Fibroblast of upper back skin (primary cell): Measurements from ENCODE around the gene EME1.
"Not testable (repeated sequence)": the region's sequence is repeated elsewhere in the genome, so short reads cannot be mapped to it uniquely, and the experiment has no call there.

Source experiments
- DNase-seq: peaks from one replicate; pipeline ENCODE4 v3.0.0-alpha.2; 2013

EME1 gene

DNA sequence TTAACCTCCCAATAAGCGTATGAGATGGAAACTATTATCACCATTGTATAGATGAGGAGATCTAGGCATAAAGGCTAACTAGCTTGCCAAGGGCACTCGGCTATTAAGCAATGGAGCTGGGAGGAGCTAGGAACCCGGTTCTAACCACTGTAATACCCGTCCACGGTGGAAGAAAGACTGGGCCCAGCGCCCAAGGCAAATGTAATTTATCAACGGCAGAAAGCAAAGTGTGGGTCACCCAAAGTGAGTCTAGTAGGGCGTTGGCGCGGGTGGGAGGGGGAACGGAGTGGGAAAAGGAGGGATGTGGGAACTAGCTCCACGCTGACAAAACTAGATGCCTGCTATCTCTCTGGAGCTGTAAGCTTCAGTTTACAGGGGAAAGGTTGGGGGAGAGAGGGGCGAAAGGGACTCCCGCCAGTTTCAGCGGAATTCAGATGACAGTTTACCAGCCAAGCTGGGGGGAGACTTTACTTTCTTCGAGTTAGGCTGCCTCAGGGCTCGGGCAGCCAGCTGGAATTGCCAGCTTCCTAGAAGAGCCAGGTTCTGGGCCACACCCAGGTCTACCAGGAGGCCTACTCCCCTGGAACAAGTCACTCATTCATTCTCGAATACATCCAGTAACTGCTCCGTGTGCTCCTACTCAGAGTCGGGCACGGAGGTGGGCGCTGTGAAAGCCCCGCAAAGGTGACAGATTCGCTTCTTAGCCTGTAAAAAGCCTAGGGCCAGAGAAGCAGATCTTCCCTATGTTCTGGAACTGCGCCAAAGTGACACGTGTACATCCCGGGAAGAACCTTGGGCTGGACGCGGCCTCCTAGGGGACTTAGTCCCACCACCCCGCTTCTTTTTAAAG, 23.5 kb downstream of the EME1 start:
- peak; percentile 56 for DNase-seq

DNA sequence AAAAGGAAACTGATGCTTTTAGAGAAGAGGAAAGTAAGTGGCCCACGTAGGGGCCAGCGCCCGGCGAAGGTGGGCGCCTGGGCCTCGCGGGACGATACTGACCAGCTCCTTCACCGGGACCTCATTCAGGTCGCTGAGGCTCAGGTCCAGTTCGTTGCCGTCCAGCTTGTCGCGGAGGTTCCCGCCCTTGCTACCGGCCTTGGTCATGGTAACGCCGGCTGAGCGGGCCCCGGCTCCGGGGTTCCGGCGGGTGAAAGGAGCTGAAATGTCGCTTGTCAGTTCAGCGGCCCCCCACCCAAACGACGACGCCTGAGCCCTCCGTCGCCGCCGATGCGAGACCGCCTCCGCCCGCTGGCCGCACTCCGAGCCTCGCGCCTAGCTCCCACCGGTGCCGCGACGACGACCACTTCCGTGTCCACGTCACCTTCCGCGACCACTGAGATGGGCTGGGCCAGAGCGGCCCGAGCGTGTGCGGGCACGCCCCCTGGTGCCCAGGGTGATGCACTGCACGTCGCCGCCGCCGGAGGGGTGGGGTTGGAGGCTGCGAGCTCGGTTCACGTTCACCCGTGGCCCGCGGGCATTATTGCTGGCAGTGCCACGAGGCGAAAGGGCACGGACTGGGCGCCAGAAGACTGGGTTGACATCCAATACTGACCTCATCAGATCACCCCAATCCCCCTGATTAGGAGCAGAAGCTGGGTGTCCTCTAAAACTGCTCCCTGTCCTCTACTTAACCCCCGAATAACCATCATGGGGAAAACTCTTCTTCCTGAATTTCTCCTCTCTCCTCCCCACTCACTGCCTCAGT, 24.3 kb downstream of the EME1 start, which contains the start of gene LRRC59:
Gene LRRC59, minus strand, starts transcription at position 413 of the 808 bp plus-strand sequence. Its CDS starts 206 bp downstream, at position 207.
- DNase-seq, result peak; percentile 83

- no peak for DNase-seq
Measured at GRCh38 chr17:50397919-50398285, 24.9 kb downstream of the EME1 start.

DNA sequence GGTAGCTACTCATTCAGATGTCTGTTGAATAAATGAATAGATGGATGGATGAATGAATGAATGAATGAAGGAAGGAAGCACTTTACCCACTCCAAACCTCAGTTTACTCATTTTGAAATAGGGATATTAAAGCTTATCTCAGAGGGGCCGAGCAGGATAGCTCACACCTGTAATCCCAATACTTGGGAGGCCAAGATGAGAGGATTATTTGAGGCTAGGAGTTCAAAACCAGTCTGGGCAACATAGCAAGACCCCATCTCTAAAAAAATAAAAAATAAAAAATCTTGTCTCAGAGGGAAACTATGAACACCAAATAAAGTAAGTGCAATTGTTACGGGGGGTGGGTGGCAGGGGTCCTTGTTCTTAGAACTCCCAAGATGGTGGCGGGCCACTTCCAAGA, 25.6 kb downstream of the EME1 start:
- DNase-seq, result not testable (repeated sequence)

- not testable (repeated sequence) for DNase-seq
Measured at GRCh38 chr17:50399591-50399990, 26.6 kb downstream of the EME1 start.

DNA sequence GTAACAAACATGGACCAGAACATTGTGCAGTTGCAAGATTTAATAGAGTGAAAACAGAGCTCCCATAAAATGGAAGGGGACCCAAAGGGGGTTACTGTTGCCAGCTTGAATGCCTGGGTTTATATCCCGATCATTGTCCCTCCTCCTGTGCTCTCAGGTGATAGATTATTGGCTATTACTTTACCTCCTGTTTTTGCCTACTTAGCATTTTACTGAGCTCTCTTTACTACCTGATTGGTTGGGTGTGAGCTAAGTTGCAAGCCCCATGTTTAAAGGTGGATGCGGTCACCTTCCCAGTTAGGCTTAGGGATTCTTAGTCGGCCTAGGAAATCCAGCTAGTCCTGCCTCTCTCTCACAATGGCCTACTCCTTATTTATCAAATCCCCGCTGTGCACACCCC, 32.3 kb downstream of the EME1 start:
- not testable (repeated sequence) for DNase-seq

GRCh38 chr17:50406578-50406977, 33.5 kb downstream of the EME1 start:
- DNase-seq, result no peak

- no peak for DNase-seq
Measured at GRCh38 chr17:50407921-50408320, 34.9 kb downstream of the EME1 start.

DNA sequence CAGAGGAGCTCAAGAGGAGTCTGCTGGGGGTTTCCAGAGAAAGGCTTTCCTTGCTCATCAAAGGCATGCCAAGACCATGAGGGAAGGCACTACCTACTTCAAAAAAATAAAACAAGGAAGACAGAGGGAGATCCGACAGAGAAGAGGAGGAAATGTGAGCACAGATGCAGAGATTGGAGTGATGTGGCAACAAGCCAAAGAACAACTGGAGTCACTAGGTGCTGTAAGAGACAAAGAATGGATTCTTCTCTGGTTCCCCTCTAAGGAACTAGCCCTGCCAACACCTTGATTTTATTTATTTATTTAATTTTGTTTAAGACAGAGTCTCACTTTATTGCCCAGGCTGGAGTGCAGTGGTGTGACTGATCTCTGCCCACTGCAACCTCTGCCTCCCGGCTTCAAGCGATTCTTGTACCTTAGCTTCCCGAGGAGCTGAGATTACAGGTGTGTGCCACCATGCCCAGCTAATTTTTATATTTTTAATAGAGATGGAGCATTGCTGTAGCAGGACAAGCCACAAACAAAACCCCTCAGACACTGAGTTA, 39.2 kb downstream of the EME1 start:
- no peak for DNase-seq

- no peak for DNase-seq
Measured at GRCh38 chr17:50414808-50415207, 41.8 kb downstream of the EME1 start.

- DNase-seq, result not testable (repeated sequence)
Measured at GRCh38 chr17:50419577-50419976, 46.5 kb downstream of the EME1 start.

GRCh38 chr17:50420419-50421112, 47.5 kb downstream of the EME1 start:
- peak; percentile 34 for DNase-seq

- DNase-seq, result no peak
Measured at GRCh38 chr17:50421308-50422051, 48.5 kb downstream of the EME1 start.

DNA sequence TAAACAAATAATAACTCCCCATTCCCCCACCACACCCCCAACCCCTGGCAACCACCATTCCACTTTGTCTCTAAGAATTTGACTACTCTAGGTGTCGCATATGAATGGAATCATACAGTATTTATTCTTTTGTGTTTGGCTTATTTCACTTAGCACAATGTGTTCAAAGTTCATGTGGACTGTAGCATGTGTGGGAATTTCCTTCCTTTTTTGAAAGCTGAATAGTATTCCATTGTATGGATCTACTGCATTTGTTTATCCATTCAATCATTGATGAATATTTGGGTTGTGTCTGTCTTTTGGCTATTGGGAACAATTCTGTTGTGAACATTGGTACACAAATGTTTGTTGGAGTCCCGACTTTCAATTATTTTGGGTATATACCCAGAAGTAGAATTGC, 49.7 kb downstream of the EME1 start:
- DNase-seq, result no peak

DNA sequence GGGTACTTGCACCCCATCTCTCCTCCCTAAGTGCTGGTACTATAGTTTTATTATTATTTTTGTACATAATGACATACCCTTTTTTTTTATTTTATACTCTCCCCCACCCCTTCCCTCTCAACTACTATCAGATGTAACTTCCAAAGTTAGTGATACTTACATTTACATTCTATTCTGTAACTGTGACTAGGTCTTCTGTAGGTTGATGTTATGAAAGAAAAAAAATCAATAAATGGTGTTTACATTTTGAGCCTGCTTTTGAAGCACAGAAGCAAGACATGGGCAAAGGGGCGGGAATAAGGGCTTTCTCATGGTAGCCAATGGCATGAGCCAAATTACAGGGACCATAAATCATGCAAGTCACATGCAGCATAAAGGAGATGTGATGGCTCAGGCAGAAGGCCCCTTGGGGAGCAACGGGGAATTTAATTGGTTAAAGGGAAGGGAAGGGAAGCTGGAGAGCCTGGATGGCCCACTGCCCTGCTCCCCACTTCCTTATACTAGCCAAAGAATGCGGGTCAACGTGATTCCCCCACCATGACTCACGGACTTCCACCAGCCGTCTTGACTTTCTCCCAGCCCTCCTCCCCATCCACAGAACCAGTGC, 50.6 kb downstream of the EME1 start:
- DNase-seq, result peak; percentile 99

- DNase-seq, result no peak
Measured at GRCh38 chr17:50424246-50424995, 51.4 kb downstream of the EME1 start.

DNA sequence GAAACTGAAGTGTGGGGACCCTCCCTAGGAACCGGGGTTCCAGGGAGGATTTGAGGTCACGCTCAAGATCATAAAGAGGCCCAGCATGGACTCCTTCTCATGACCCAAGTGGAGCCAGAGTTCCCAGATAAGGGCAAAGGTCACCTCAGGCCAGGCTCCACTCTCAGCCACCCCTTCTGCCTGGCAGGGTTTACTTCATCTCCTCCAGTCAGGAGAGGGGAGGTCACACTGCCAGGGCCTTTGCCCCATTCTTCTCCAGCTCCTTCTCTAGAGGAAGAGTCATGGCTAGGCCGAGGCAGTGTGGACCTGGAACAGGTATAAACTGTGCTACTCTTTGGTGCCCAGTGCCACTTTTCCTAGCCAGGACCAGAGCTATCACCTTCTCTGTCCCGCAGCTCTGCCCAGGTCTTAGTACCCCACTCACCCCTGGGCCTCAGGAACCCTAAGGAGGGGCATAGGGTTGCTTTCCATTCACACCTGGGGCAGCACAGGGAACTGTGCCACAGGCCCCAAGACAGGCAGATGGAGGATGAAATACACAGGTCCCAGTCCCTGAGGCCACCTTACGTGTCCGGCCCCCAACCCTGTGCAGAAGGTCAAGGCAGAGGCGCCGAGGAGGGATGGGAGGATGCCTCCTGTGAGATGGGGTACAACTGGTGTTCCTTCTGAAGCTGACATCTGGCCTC, 52.1 kb downstream of the EME1 start:
- DNase-seq, result no peak

- peak; percentile 54 for DNase-seq
Measured at GRCh38 chr17:50425682-50426471, 52.8 kb downstream of the EME1 start, which contains the start of gene ACSF2. TSS of gene ACSF2 (plus strand) at chr17:50426218. CDS start at chr17:50426262, 44 bp downstream.

DNA sequence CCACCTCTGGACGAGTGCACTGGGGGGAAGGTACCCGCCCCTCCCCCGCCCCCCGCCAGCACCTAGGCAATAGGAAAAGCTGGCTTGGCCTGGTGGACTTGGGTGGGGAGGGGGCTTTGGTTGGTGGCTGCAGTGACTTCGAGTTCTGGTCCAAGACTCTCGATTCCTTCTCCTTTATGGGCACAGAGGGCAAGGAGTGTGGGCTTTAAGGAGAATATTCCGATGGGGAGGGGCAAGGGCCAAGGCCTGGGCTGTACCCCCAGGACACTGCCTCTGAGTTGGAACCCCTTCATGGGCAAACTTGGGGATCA, 53.4 kb downstream of the EME1 start:
- no peak for DNase-seq
